OCI-LY1 (cell line): Measurements from ENCODE around the gene S100A8.

Experiments
- EZH2 ChIP-seq: fragments of 200-600 bp; sonication (generic), shearing (Covaris generic); IDR thresholded peaks from 2 replicates; pipeline ENCODE4 v1.8.0; 2017; ENCODE audit warnings: borderline replicate concordance, mixed run types, mild to moderate bottlenecking, antibody characterized with exemption, low read length, moderate library complexity, mixed read lengths
- TF ChIP-seq, protein P1 (sequence below): fragments of 200-600 bp; sonication (generic), shearing (Covaris generic); IDR thresholded peaks from 2 replicates; pipeline ENCODE4 v1.5.1; 2017; ENCODE audit warnings: mild to moderate bottlenecking, antibody characterized with exemption, low read length, moderate library complexity, mixed read lengths

DNA sequence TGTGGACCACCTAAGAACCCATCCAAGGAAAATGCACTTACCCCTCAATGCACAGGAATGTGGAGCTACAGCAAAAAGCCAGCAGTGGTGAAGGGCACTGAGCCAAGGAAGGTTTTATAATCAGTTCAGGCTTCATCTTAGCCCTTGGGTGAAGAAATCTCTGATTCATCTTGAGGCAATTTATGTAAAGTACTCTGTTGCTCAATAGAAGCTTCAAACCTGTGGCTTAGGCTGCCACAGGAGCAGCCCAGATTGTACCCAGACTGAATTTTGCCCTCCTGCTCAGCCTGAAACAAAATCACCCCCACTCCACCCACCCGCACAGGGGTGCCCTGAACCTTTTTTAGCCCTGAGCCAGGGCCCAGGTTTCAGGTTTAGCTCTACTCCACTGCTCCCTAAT is 15.4 kb downstream of the S100A8 start, which contains the start of gene S100A12:
- TF ChIP-seq, protein P1, sequence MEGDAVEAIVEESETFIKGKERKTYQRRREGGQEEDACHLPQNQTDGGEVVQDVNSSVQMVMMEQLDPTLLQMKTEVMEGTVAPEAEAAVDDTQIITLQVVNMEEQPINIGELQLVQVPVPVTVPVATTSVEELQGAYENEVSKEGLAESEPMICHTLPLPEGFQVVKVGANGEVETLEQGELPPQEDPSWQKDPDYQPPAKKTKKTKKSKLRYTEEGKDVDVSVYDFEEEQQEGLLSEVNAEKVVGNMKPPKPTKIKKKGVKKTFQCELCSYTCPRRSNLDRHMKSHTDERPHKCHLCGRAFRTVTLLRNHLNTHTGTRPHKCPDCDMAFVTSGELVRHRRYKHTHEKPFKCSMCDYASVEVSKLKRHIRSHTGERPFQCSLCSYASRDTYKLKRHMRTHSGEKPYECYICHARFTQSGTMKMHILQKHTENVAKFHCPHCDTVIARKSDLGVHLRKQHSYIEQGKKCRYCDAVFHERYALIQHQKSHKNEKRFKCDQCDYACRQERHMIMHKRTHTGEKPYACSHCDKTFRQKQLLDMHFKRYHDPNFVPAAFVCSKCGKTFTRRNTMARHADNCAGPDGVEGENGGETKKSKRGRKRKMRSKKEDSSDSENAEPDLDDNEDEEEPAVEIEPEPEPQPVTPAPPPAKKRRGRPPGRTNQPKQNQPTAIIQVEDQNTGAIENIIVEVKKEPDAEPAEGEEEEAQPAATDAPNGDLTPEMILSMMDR = no peak
- TF ChIP-seq EZH2 = no peak
